BE2C (cell line): Measurements from ENCODE around the gene CADM2.

Experiments used
- DNase-seq: peaks from one replicate; pipeline ENCODE4 v3.0.0-alpha.2; 2020
- H3K27me3 ChIP-seq: fragments of 250-450 bp; sonication (Bioruptor Pico); 2 replicates; pipeline ENCODE4 v1.5.1; 2020; ENCODE audit warnings: mild to moderate bottlenecking
- H3K36me3 ChIP-seq: fragments of 250-450 bp; sonication (Bioruptor Pico); 2 replicates; pipeline ENCODE4 v1.5.1; 2020; ENCODE audit warnings: mild to moderate bottlenecking
- H3K4me1 ChIP-seq: fragments of 250-450 bp; sonication (Bioruptor Pico); 2 replicates; pipeline ENCODE4 v1.5.1; 2020
- H3K4me3 ChIP-seq: 2 replicates; pipeline ENCODE4 v1.5.1; 2011; ENCODE audit warnings: low read depth, low read length
- H3K9me3 ChIP-seq: fragments of 250-450 bp; sonication (Bioruptor Pico); 2 replicates; pipeline ENCODE4 v1.5.1; 2020
- TF ChIP-seq, protein P1 (sequence below): IDR thresholded peaks from 2 replicates; pipeline ENCODE4 v1.5.1; 2012; ENCODE audit warnings: mild to moderate bottlenecking, low read depth, low read length

Gene CADM2

DNA sequence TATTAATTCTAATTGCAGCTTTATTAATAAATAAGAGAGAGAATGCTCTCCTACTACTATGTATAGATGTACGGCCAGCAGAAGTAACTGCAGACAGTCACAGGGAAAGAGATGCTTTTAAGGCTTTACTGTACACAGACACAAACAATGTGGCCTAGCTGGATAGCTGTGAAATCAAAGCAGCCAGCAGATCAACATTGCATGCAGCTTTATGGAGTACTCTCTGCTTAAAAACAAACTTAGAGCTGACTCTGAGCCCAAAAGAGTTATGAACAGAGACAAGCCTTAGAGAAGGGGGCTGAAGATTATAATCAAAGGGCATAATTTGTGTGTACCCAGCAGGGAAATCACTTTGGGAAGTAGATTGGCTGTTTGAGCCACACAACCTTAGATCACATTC lies 47.2 kb downstream of the CADM2 start:
- TF ChIP-seq, protein P1, sequence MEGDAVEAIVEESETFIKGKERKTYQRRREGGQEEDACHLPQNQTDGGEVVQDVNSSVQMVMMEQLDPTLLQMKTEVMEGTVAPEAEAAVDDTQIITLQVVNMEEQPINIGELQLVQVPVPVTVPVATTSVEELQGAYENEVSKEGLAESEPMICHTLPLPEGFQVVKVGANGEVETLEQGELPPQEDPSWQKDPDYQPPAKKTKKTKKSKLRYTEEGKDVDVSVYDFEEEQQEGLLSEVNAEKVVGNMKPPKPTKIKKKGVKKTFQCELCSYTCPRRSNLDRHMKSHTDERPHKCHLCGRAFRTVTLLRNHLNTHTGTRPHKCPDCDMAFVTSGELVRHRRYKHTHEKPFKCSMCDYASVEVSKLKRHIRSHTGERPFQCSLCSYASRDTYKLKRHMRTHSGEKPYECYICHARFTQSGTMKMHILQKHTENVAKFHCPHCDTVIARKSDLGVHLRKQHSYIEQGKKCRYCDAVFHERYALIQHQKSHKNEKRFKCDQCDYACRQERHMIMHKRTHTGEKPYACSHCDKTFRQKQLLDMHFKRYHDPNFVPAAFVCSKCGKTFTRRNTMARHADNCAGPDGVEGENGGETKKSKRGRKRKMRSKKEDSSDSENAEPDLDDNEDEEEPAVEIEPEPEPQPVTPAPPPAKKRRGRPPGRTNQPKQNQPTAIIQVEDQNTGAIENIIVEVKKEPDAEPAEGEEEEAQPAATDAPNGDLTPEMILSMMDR, result no peak
- peaks cover 16% of the 10 kb centered on the region for H3K4me1 ChIP-seq
- no peaks in the 10 kb centered on the region for H3K9me3 ChIP-seq
- no peak overlapping the region for H3K4me3 ChIP-seq
- H3K36me3 ChIP-seq, result no peaks in the 10 kb centered on the region
- peak; percentile 12 for DNase-seq
- no peaks in the 10 kb centered on the region for H3K27me3 ChIP-seq

DNA sequence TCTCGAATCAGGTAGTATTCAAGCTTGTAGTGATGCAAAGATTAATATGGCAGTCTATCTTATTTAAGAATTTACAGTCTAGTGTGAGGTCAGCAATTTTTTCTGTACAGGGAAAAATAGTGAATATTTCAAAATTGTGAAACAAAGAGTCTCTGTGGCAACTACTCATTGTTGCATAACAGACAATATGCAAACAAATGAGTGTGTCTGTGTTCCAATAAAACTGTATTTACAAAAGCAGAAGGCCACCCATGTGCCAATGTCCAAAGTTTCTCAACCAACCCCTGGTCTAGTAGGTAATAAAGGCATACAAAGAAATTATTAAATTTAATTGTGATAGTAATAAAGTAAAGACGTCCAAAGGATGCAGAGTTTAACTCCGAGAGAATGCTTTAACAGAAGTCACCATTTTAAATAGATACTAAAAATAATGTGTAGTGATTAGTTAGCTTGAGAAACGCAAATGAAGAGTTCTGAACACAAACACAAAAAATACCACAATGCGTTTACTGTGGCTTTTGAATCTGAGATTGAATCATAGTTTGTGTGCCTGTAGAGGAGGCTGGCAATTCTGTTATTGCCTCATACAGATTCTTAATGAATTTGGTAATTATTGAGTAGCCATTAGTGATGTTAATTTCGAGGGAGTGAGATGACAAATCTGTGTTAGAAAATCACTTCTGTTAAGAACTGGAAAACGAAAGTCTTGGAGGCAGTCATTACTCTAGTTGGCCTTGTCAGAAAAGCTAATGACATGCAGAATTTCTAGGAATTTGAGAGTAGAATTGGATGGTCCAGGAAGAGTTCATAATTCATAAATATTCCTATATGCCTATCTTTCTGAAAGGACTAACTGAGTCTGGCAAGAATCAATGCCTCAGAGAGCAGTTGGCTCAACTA lies 48.7 kb downstream of the CADM2 start:
- DNase-seq, result no peak
- H3K27me3 ChIP-seq, result no peaks in the 10 kb centered on the region

DNA sequence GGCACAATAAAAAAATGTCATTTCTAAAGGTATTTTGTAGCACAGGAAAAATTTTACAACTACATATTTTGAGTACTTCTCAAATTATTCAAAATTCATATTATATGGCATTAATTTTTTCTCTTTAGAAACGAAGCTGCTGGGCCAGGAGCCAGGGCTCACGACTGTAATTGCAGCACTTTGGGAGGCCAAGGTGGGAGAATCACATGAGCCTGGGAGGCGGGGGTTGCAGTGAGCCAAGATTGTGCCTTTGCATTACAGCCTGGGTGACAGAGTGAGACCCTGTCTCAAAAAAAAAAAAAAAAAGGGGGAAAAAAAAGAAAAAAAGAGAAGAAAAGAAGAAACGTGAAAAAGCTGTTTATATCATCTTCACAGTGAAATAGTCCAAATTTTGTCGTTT lies 62.0 kb downstream of the CADM2 start:
- no peaks in the 10 kb centered on the region for H3K36me3 ChIP-seq
- no peak overlapping the region for H3K4me3 ChIP-seq
- no peaks in the 10 kb centered on the region for H3K27me3 ChIP-seq
- H3K9me3 ChIP-seq, result no peaks in the 10 kb centered on the region
- TF ChIP-seq, protein P1, result no peak
- peaks cover 16% of the 10 kb centered on the region for H3K4me1 ChIP-seq
- no peak for DNase-seq

More for the DNA sequence above, 48.7 kb downstream of the CADM2 start:
- Histone ChIP-seq H3K4me3 (no peak overlapping the region), H3K9me3 (no peaks in the 10 kb centered on the region), H3K36me3 (no peaks in the 10 kb centered on the region), H3K4me1 (peaks cover 16% of the 10 kb centered on the region)
- TF ChIP-seq, protein P1, result no peak

DNA sequence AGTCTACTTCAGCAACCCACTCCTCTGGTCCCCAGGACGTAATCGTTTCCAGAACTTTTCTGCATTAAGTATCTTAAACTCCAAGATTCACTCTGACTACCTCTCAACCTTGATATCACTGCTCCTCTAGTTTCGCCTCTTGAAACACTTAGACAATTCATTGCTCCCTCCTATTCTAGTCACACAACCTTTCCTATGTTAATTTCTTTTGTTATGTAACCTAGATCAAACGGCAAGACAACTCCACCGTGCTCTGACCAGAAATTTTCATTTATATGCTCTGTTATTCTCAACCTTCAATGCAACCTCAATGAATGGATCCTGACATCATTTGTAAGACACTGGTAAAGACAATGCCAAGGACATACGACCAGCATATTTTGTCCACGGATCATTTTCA lies 71.3 kb downstream of the CADM2 start:
- no peak for DNase-seq
- Histone ChIP-seq H3K9me3 (no peaks in the 10 kb centered on the region), H3K4me3 (no peak overlapping the region), H3K36me3 (peaks cover 2% of the 10 kb centered on the region; the same call in 1 of the 2 replicates), H3K4me1 (no peaks in the 10 kb centered on the region), H3K27me3 (no peaks in the 10 kb centered on the region)
- TF ChIP-seq, protein P1, result no peak

DNA sequence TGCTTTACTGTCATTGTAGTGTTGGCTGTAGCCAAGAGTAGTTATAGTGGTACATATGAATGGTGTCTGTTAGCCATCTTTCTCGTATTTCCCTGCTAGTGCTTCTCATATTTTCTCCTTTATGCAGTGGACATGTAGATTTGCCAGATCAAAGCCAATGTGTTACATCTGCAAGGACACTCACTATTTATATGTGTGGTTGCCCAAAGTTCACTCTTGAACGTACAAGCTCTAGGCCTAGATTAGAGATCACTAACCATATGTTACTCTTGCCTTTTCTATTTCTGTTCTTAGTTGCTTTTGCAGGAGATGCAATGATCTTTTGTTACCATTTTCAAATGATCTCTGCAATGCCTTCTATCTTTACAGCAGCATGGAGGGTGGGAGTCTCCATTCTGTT lies 78.4 kb downstream of the CADM2 start:
- no peak overlapping the region for H3K4me3 ChIP-seq

More for the DNA sequence above, 78.4 kb downstream of the CADM2 start:
- Histone ChIP-seq H3K4me1 (no peaks in the 10 kb centered on the region; the same call in 1 of the 2 replicates), H3K36me3 (0 out of 2 replicates have a peak, but pooled peaks cover 3% of the 10 kb centered on the region), H3K9me3 (no peaks in the 10 kb centered on the region), H3K27me3 (no peaks in the 10 kb centered on the region)
- no peak for DNase-seq
- TF ChIP-seq, protein P1, result no peak
